Choroid plexus epithelial cell (primary cell): ENCODE results near the gene SAMD7.

Source experiments
- DNase-seq: peaks from one replicate; pipeline ENCODE4 v3.0.0-alpha.2; 2010; ENCODE audit warnings: low read depth
- H3K4me3 ChIP-seq: 2 replicates; pipeline ENCODE4 v1.5.1; 2011; ENCODE audit warnings: low read depth, mild to moderate bottlenecking, control low read depth, low read length, moderate library complexity
- TF ChIP-seq, protein P1 (sequence below): conservative IDR thresholded peaks from 2 replicates; pipeline ENCODE4 v1.5.1; 2011; ENCODE audit warnings: low read depth, mild to moderate bottlenecking, control low read depth, inconsistent platforms, low read length, moderate library complexity

SAMD7 gene

DNA sequence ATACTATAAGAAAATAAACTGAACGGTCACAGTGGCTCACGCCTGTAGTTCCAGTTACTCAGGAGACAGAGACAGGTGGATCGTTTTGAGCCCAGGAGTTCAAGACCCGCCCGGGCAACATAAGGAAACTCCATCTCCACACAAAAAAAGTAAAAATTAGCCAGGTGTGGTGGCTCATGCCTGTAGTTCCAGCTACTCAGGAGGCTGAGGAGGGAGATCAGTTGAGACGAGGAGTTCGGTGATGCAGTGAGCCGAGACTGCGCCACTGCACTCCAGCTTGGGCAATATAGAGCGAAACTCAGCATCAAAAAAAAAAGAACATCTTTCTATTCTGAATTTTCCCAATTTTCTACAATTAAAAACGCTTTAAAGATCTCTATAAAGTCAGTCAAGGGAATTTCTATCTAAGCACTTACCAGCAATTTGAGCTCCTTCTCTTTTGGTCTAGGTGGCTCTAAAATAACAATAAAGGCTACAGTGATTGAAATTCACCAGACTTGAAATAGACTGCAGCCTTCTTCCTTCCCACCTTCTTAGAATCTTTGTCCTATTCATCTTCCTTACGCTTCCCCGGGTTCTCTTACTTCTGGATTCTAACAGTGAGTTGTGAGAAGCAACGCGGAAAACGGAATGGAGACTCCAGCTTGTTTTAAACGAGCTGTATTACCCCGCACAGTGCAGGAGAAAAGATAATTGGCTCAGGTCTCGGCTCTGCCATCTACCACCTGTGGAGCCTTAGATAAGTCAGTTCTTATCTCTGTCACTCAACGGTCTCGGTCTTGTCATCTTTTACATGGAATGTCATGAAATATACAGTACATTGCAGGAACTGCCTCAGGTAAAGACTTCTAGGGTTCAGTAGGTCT lies 54.4 kb downstream of the SAMD7 start:
- H3K4me3 ChIP-seq, result peak overlapping the region; percentile 86
- peak; percentile 30 for DNase-seq
- TF ChIP-seq, protein P1, sequence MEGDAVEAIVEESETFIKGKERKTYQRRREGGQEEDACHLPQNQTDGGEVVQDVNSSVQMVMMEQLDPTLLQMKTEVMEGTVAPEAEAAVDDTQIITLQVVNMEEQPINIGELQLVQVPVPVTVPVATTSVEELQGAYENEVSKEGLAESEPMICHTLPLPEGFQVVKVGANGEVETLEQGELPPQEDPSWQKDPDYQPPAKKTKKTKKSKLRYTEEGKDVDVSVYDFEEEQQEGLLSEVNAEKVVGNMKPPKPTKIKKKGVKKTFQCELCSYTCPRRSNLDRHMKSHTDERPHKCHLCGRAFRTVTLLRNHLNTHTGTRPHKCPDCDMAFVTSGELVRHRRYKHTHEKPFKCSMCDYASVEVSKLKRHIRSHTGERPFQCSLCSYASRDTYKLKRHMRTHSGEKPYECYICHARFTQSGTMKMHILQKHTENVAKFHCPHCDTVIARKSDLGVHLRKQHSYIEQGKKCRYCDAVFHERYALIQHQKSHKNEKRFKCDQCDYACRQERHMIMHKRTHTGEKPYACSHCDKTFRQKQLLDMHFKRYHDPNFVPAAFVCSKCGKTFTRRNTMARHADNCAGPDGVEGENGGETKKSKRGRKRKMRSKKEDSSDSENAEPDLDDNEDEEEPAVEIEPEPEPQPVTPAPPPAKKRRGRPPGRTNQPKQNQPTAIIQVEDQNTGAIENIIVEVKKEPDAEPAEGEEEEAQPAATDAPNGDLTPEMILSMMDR, result no peak

DNA sequence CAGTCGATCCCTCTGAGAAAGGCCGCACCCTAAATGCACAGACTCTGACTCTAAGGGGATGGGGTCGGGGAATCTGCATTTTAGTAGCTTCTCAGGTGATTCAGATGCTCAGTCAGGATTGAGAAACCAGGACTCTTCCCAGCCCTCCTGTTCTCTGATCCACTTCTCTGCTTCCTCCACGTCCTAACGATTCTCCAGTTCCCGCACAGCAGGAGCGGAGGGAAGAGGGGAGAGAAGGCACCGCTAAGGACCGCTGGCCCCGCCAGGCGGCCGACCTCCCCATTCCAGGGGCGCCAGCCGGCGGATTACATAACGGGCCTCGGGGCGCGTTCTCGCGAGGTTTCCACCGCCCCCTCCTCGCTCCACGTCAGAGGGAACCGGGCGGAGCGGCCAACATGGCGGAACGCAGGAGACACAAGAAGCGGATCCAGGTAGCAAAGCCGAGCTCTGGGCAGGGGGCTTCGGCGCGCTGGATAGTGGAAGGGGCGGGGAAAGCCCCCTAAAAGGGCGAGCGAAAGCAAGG lies 55.1 kb downstream of the SAMD7 start, which contains the start of gene SEC62:
TSS of gene SEC62 (plus strand) at position 380 of the 523 bp plus-strand sequence. CDS start at position 396, 16 bp downstream.
- H3K4me3 ChIP-seq, result peak within 1 kb of the TSS; percentile 86
- TF ChIP-seq, protein P1, result peak; percentile 51
- DNase-seq, result peak; percentile 94

DNA sequence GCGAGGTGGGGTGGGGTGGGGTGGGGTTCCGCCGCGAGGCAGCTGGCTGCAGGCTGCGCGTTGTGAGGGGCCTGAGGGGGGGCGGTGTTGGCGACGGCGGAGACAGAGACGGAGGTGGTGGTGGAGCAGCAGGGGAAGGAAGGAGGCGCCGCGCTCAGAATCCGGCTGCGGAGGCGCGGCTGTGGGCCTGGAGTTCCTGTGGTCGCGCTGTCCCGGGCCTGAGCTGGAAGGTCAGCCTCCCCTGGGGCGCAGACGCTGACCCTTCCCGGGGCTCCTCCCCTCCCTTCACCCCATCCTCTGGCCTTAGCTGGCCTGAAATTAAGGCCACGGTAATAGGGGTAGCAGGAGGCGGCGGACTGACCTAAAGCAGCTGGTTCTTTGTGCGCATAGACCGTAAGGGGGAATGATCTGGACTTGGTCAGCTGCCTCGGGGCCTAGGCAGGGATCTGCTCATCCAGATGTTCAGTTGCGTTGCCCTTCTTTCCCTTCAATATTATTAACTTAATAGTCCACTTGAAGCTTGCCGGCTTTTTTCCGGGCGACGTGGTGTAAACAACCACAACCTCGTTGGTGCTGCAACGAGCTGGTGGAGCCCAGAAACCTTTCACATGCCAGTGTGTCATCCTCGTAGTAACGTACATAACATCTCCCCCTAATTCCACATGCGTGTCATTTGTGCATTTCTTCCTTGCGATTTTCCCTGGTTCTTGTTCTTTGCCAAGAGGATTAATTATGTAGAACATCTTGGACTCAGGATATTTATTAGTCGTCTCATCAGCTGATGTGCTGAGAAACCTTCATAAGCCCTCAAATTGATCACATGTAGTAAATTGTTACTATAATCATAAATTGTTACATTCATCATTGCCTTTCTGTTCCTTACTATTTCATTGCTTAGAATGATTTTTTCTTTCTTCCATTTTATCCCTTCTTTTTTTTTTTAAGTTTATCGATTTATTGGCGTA lies 55.9 kb downstream of the SAMD7 start:
- peak; percentile 66 for DNase-seq
- peak overlapping the region; percentile 86 for H3K4me3 ChIP-seq
- TF ChIP-seq, protein P1, result no peak

DNA sequence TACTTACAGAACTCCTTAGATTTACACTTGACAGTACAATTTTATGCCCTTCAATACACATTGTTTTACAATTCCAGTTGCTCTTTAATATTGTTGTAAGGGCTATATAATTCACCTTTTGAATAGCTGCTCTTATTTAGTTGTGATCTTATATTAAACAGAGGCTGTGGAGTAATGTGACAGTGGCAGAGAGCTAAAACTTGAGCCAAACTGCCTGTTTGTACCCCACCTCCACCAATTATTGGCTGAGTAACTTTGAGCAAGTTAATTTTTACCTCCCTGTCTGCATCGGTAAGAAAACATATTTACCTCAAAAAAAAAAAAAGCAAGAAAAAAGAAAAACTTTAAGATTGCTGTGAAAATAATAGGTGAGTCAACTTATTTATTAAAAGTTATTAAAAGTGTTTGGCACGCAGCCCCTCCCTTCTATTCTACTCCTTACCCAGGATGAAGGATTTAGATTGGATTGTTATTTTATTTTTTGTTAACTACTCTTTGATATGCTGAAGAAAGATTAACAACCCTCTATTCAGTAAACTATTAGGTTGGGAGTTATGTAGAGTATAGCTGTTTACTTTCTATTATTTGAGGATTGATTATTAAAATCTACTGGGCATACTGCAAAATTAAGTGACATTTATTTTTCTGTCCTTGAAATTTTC lies 57.0 kb downstream of the SAMD7 start:
- TF ChIP-seq, protein P1, result no peak
- peak overlapping the region; percentile 86 for H3K4me3 ChIP-seq
- DNase-seq, result no peak

DNA sequence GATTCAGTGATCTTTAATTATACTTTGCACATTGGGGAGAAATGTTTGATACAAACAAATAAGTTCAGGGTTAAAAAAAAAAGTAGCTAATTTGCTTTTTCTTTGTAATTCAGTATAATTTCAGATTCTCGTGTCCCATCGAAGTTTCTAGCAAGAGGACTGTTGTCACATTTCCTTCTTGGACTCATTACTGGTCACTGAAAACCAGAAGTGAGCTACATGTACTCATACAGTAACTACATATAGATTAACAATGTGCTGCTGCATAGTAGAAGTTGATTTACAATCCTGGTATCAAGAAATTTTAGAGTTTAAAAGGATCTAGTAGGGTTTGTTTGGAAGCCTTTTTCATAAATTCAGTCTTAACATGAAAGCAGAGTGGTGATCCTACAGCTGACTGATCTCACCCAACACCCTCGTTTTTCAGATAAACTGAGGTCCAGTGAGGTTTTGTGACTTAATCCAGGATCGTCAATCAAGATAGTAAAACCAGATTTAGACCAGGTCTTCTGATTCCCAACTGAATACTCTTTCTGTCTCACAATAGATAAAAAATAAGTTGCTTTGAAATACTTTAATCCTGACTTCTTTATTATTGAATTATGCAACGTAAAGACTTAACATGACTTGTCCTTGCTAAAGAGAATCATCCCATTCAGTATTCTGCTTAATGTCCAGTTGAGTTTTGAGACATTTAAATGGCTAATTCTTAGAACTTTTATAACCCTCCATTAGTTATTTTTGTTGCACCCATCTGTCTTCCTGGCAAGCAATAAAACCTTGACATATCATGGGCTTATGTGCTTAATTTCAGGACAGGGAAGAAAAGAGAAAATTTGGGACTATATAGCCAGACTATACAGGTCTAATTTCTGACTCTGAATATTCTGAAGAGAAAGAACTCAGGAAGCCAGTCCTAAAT lies 58.1 kb downstream of the SAMD7 start:
- no peak overlapping the region for H3K4me3 ChIP-seq
- TF ChIP-seq, protein P1, result no peak
- DNase-seq, result no peak
